GM23248 (cell line): ENCODE results near the gene CCT3.

Source experiments
- EZH2 ChIP-seq: fragments of 200-600 bp; sonication (generic); IDR thresholded peaks from 2 replicates; pipeline ENCODE4 v1.6.1; 2018; ENCODE audit warnings: antibody characterized with exemption, mild to moderate bottlenecking; ENCODE audit not compliant: insufficient read depth, poor library complexity, severe bottlenecking
- EZH2phosphoT487 ChIP-seq: fragments of 200-600 bp; sonication (generic); IDR thresholded peaks from 2 replicates; pipeline ENCODE4 v1.6.1; 2018; ENCODE audit warnings: antibody characterized with exemption, moderate library complexity, mild to moderate bottlenecking, low read depth; ENCODE audit not compliant: insufficient read depth

DNA sequence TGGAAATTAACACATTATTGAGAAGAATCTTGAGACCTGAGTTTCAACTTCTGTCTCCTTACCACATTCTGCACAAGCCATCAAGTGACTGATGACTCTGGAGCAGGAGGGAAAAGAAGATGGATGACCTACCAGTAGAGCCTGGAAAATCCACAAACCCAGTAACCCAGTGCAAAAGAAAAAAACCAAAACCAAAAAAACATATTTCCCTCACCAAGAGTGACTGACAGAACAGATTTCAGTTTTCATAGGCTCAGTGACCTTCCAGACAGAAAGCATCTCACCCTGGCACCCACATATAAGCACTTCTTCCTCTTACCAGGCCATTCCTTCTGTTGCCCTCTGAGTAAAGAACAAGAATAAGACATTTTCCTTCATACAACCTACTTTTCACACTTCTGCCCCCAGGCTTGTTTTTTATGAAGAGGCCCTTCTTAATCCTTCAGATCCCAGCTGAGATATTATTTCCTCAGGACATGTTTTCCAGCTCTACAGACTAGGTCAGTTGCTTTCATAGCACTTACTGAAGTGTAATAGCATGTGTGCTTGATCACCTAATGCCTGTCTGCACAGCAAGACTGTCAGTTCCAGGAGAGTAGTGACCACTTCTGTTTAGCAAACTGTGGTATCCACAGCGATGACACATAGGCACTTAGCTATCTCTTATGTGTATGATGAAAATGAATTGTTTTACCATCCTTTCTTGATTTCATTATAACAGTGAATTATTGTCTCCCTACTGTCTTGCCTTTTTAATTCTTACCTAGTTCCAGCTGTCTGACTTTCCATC is 4.3 kb upstream of the CCT3 start:
- no peak for TF ChIP-seq EZH2
- no peak for TF ChIP-seq EZH2phosphoT487
